ENCODE results near the gene BTBD8.

- no peak for TF ChIP-seq CTCF (conservative IDR thresholded peaks at IDR 0.05; ENCODE audit: low read length)
- TF ChIP-seq EZH2phosphoT487 (IDR thresholded peaks at IDR 0.05; ENCODE audit: borderline replicate concordance), result no peak
Measured at GRCh38 chr1:92210701-92211100, 130.6 kb downstream of the BTBD8 start.

Measured in Loucy (cell line).